NCI-H1105 treated with DMSO at 0.1 percent for 48 hours (cell line): Measurements from ENCODE around the gene PPIC.

Experiments used
- DNase-seq: peaks from one replicate; lab custom pipeline; 2025; lab: John Stamatoyannopoulos, UW

The PPIC gene

DNA sequence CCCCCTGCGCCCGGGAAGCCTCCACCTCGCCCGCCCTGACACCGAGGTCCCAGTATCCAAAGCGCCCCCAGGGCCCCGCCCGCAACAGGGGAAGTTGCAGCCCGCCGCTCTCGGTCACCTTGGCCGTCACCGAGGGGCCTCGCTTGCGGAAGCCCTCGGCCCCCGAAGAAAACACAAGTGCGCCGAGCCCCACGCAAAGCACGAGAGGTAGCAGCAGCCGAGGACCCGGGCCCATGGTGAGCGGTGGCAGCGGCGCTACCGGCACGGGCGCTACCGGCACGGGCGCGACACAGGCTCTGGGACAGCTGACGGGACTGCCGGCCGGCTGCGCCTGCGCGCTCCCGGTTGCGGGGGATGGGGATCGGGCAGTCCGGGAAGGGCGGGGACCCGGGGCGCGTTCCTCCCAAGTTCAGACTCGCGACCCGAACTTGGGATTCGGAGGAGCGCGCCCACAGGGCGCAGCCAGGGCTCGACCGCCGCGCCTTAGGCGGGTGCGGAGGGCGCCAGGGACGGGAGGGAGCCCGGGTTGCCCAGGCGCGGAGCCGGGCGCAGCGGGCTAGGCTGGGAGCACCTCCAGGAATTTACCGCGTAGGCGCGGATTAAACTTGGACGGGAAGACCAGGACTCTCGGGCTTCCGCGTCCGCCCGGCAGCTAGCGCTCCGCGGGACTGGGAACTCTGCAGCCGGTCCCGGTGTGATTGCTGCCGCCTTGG lies at the start of gene PPIC:
Gene PPIC (minus strand): TSS at position 335 of the 713 bp plus-strand sequence. CDS start 100 bp downstream, at position 235.
- DNase-seq: peak; percentile 25

GRCh38 chr5:123085638-123086286 lies 49.2 kb upstream of the PPIC start:
- DNase-seq: no peak

GRCh38 chr5:123084730-123085605 lies 48.4 kb upstream of the PPIC start:
- DNase-seq: no peak

- no peak for DNase-seq
Observed at GRCh38 chr5:123083298-123083697, 46.8 kb upstream of the PPIC start.

DNA sequence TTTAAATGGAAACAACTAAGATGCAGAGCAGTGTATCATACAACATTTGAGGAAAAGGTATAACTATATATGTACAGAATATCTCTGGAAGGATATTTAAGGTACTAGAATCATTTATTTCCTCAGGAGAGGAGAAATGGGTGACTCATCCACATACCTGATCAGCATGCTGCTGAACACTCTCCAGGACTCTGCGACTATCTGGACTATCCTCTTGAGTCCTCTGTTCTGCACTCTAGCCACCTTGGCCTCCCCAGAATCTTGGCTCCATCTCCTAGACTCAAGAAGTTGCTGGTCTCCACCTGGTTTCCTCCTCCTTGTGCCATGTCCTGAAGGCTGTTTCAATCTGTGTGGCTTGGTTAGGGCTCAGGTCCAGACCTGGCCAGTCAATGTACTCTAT lies 43.7 kb upstream of the PPIC start:
- DNase-seq: no peak

DNA sequence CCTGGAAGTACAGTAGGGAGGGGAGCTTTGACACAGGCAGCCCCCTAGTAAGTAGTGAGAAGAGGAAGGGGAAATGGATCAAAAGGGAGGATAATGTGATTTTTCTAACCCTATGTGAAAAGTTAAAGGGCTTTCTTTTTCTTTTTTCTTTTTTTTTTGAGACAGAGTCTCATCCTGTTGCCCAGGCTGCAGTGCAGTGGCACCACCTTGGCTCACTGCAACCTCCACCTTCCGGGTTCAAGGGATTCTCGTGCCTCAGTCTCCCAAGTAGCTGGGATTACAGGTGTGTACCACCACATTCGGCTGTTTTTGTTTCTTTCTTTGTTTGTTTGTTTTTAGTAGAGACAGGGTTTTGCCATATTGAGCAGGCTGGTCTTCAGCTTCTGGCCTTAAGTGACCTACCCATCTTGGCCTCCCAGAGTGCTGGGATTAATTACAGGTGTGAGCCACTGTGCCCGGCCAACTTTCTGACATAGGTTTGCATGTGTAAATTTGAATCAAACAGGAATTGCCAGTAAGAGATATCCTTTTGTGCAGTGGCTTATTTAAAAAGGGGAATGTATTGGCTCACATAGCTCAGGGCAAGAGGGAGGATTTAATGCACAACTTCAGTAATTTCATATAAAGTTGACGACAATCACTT lies 39.1 kb upstream of the PPIC start:
- DNase-seq: no peak

GRCh38 chr5:123068368-123068938 lies 31.9 kb upstream of the PPIC start:
- DNase-seq: no peak

DNA sequence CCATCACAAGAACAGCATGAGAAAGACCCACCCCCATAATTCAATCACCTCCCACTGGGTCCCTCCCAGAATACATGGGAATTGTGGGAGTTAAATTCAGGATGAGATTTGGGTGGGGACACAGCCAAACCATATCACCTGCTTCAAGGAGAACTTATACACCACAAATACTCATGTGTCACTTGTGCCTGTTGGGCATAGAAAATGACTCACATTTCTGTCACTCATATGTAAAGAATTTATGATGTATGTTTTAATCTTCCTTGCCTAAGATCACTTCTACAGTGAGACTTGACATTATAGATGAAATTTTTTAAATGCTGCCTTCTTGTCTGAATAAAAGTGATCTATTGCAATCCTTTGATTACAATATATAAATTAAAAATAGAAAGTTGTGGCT lies 29.5 kb upstream of the PPIC start:
- DNase-seq: no peak

GRCh38 chr5:123059455-123059854 lies 22.9 kb upstream of the PPIC start:
- DNase-seq: peak; percentile 76

GRCh38 chr5:123051206-123051605 lies 14.7 kb upstream of the PPIC start:
- no peak for DNase-seq

GRCh38 chr5:123047706-123048105 lies 11.2 kb upstream of the PPIC start:
- no peak for DNase-seq

- DNase-seq: no peak
Observed at GRCh38 chr5:123046222-123046621, 9.7 kb upstream of the PPIC start.

GRCh38 chr5:123044926-123045617 lies 8.5 kb upstream of the PPIC start:
- no peak for DNase-seq

- DNase-seq: no peak
Observed at GRCh38 chr5:123039673-123040072, 3.1 kb upstream of the PPIC start.

- no peak for DNase-seq
Observed at GRCh38 chr5:123037104-123037418, 536 bp upstream of the PPIC start.

DNA sequence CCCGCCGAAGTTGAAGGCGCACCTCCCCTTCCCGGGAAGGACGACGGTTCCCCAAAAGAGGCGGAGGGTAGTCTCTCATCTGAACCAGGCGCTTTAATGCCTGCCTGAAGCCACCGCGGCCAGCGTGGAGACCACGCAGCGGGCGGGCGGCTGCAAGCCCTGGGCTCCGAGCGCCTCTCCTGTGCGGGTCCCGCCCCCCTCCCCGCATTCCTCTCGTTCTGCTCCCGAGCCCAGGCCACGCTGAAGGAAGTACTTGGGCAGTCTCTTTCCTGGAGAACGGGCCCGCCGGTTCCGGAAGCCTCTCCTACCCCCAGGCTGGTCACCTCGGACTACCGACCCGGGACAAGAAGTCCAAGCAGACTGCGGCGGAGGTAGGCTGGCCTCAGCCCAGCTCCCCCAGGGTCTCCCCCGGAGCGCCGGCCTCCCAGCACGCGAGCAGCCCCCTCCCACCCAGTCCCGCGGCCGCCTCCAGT lies 571 bp downstream of the PPIC start:
- DNase-seq: peak; percentile 30

GRCh38 chr5:123035360-123035917 lies 1.1 kb downstream of the PPIC start:
- DNase-seq: peak; percentile 37

GRCh38 chr5:123033157-123033671 lies 3.3 kb downstream of the PPIC start:
- no peak for DNase-seq

- DNase-seq: no peak
Observed at GRCh38 chr5:123028222-123028621, 8.3 kb downstream of the PPIC start.

GRCh38 chr5:123014689-123015088 lies 21.8 kb downstream of the PPIC start:
- DNase-seq: no peak

DNA sequence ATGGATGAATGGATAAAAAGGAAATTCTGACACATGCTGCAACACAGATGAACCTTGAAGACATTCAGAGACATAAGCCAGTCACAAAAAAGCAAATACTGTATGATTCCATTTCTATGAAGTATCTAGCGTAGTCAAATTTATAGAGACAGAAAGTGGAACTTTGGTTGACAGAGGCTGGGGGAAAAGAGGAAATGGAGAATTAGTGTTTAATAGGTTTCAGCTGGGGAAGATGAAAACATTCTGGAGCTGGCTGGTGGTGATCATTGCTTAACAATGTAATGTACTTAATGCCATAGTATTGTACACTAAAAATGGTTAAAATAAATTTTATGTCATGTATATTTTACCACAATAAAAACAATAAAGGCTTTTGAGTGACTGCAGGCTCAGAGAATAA lies 24.2 kb downstream of the PPIC start:
- no peak for DNase-seq
